ENCODE measurements around the gene IL13.

Gene IL13

DNA sequence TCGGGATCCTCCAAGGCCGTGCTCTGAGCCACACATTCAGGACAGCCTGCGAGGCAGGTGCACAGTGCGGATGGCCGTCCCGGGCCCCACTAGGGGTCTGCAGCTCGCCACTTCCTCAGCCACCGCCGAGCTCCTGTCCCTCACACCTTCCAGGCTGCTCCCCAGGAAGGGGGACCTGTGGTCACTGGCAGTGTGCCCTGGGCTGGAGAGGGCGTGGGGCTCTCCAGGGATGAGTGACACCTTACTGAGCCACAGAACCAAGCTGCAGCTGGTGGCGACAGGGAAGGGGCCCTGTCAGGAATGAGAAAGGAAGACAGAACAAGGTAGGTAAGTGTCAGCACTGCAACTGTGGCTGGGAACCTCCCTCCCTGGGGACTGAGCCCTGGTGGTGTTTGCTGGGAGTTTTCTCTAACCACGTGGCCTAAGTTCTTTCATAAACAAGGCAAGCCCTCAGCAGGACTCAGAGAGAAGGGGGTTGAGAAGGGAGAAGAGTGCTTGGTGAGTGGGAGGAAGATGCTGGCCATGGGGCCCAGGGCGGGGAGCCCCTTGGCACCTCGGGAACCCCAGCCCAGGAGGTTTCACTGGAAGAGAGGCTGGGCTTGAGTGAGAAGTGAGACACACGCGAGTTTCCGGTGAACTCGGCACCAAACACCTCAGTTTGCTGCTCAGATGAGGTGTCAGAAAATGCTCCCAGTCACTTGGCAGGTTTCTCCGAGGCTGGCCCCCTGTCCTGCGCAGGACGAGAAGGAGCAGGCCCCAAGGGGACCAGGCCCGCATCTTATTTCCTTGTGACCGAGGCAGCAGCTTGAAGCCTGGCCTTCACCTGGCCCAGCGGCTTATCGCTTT, 5.2 kb downstream of the IL13 start:
- no peaks in the 10 kb centered on the region for H3K79me2 ChIP-seq (ENCODE audit: insufficient read depth, low read length)
- no peak overlapping the region for H3K9ac ChIP-seq (ENCODE audit: low read depth, low read length)
- H3K4me3 ChIP-seq (ENCODE audit: low read depth in 1 of 2, low read length in 2 of 2): no peak overlapping the region
- TF ChIP-seq, protein P1, sequence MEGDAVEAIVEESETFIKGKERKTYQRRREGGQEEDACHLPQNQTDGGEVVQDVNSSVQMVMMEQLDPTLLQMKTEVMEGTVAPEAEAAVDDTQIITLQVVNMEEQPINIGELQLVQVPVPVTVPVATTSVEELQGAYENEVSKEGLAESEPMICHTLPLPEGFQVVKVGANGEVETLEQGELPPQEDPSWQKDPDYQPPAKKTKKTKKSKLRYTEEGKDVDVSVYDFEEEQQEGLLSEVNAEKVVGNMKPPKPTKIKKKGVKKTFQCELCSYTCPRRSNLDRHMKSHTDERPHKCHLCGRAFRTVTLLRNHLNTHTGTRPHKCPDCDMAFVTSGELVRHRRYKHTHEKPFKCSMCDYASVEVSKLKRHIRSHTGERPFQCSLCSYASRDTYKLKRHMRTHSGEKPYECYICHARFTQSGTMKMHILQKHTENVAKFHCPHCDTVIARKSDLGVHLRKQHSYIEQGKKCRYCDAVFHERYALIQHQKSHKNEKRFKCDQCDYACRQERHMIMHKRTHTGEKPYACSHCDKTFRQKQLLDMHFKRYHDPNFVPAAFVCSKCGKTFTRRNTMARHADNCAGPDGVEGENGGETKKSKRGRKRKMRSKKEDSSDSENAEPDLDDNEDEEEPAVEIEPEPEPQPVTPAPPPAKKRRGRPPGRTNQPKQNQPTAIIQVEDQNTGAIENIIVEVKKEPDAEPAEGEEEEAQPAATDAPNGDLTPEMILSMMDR (IDR thresholded peaks at IDR 0.05; ENCODE audit: borderline replicate concordance, extremely low read depth, low read length, poor library complexity, severe bottlenecking): no peak
- no peak for TF ChIP-seq EZH2 (IDR thresholded peaks at IDR 0.05; ENCODE audit: borderline replicate concordance, low read depth, low read length, severe bottlenecking)
- no peaks in the 10 kb centered on the region for H3K36me3 ChIP-seq (ENCODE audit: insufficient read depth, low read length)
- peak; percentile 46 for DNase-seq
- no peak overlapping the region for H2AFZ ChIP-seq (ENCODE audit: low read depth, low read length)
- peak; percentile 72 for ATAC-seq (ENCODE audit: insufficient read depth, low read depth)
- no peak overlapping the region for H3K4me2 ChIP-seq (ENCODE audit: insufficient read depth, low read length)
- H3K9me3 ChIP-seq (ENCODE audit: insufficient read depth, low read length, severe bottlenecking): no peaks in the 10 kb centered on the region
- no peaks in the 10 kb centered on the region for H4K20me1 ChIP-seq (ENCODE audit: insufficient read depth, low read length)
- 0 out of 2 replicates have a peak, but pooled peaks cover 3% of the 10 kb centered on the region for H3K4me1 ChIP-seq (ENCODE audit: insufficient read depth, low read length)
- H3K27ac ChIP-seq (ENCODE audit: low read length): no peak overlapping the region
- H3K27me3 ChIP-seq (ENCODE audit: insufficient read depth, low read length, poor library complexity): no peaks in the 10 kb centered on the region

DNA sequence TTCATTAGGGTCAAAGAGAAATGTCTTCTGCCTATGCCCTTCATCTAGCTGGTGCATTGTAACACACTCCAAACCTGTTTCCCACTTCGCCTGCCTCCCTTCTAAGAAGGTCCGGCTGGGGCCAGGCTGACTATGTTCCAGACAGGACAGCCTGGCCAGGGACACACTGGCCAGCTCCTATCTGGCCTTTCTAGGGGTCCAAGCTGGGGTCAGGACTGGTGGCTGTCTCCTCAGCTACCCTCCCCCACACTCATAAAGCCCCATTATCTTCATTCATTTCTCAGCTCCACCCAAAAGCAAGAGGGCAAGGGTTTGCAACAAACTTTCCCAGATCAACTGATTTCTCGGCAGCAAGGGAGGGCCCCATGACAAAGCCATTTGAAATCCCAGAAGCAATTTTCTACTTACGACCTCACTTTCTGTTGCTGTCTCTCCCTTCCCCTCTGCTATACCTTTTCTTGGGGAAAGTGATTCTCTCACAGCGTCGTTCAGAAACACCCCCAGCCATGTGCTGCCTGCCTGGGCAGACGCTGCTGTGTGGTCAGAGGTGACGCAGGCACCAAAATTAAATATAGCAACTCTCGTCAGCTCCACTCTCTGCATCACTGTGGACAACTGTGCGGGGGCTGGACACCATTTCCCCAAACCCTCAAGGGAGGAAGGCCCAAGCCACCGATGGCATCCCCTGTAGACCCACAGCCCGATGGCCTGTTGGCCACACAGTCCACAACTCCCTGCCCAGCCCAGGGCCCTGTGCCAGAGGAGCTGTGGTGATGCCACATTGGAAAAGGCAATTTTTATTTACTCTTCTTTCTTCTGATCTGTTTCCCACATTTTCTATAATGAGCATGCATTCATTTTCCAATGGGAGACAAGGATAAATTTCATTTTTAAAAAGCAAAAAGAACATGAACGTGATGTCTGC, 6.1 kb downstream of the IL13 start:
- no peak overlapping the region for H3K27ac ChIP-seq (ENCODE audit: low read length)
- H3K79me2 ChIP-seq (ENCODE audit: insufficient read depth, low read length): no peaks in the 10 kb centered on the region
- no peak for DNase-seq
- H3K36me3 ChIP-seq (ENCODE audit: insufficient read depth, low read length): no peaks in the 10 kb centered on the region
- H3K27me3 ChIP-seq (ENCODE audit: insufficient read depth, low read length, poor library complexity): no peaks in the 10 kb centered on the region
- H3K4me1 ChIP-seq (ENCODE audit: insufficient read depth, low read length): 0 out of 2 replicates have a peak, but pooled peaks cover 3% of the 10 kb centered on the region
- no peak overlapping the region for H3K4me2 ChIP-seq (ENCODE audit: insufficient read depth, low read length)
- TF ChIP-seq, protein P1 (IDR thresholded peaks at IDR 0.05; ENCODE audit: borderline replicate concordance, extremely low read depth, low read length, poor library complexity, severe bottlenecking): no peak
- TF ChIP-seq EZH2 (IDR thresholded peaks at IDR 0.05; ENCODE audit: borderline replicate concordance, low read depth, low read length, severe bottlenecking): no peak
- no peak overlapping the region for H3K9ac ChIP-seq (ENCODE audit: low read depth, low read length)
- no peak overlapping the region for H2AFZ ChIP-seq (ENCODE audit: low read depth, low read length)
- H3K4me3 ChIP-seq (ENCODE audit: low read depth in 1 of 2, low read length in 2 of 2): no peak overlapping the region
- H3K9me3 ChIP-seq (ENCODE audit: insufficient read depth, low read length, severe bottlenecking): no peaks in the 10 kb centered on the region
- H4K20me1 ChIP-seq (ENCODE audit: insufficient read depth, low read length): no peaks in the 10 kb centered on the region
- no peak for ATAC-seq (ENCODE audit: insufficient read depth, low read depth)

DNA sequence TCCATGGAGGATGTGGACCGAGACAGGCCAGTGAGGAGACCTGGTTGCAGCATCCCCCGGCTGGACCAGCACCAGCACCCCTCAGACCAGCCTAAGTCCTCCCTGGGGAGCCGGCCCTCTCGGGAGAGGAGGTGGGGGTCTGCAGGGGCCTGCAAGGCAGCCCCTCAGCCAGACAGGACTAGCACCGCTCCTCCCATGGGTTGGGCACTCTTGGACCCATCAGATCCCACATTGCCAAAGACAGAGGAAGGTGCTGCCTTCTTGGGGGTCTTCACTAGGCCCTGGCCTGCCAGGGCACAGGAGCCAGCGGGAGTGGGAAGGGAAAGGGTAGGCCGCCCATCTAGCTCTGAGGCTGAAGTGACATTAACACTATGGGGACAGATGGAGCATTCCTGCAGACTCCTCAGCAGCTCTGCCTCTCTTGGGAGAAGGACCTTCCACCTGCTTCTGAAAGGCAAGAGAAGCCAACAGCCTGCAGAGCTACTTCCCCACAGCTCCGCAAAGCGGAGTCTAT, 6.8 kb downstream of the IL13 start:
- H3K27ac ChIP-seq (ENCODE audit: low read length): no peak overlapping the region
- no peaks in the 10 kb centered on the region for H3K79me2 ChIP-seq (ENCODE audit: insufficient read depth, low read length)
- H3K4me3 ChIP-seq (ENCODE audit: low read depth in 1 of 2, low read length in 2 of 2): no peak overlapping the region
- H3K36me3 ChIP-seq (ENCODE audit: insufficient read depth, low read length): no peaks in the 10 kb centered on the region
- no peak overlapping the region for H3K9ac ChIP-seq (ENCODE audit: low read depth, low read length)
- no peaks in the 10 kb centered on the region for H3K27me3 ChIP-seq (ENCODE audit: insufficient read depth, low read length, poor library complexity)
- no peak for TF ChIP-seq EZH2 (IDR thresholded peaks at IDR 0.05; ENCODE audit: borderline replicate concordance, low read depth, low read length, severe bottlenecking)
- TF ChIP-seq, protein P1 (IDR thresholded peaks at IDR 0.05; ENCODE audit: borderline replicate concordance, extremely low read depth, low read length, poor library complexity, severe bottlenecking): no peak
- 0 out of 2 replicates have a peak, but pooled peaks cover 3% of the 10 kb centered on the region for H3K4me1 ChIP-seq (ENCODE audit: insufficient read depth, low read length)
- no peak overlapping the region for H3K4me2 ChIP-seq (ENCODE audit: insufficient read depth, low read length)
- H4K20me1 ChIP-seq (ENCODE audit: insufficient read depth, low read length): no peaks in the 10 kb centered on the region
- H2AFZ ChIP-seq (ENCODE audit: low read depth, low read length): no peak overlapping the region
- ATAC-seq (ENCODE audit: insufficient read depth, low read depth) (no peak), DNase-seq (no peak)
- no peaks in the 10 kb centered on the region for H3K9me3 ChIP-seq (ENCODE audit: insufficient read depth, low read length, severe bottlenecking)
